ENCODE results near the gene TWIST1.

DNA sequence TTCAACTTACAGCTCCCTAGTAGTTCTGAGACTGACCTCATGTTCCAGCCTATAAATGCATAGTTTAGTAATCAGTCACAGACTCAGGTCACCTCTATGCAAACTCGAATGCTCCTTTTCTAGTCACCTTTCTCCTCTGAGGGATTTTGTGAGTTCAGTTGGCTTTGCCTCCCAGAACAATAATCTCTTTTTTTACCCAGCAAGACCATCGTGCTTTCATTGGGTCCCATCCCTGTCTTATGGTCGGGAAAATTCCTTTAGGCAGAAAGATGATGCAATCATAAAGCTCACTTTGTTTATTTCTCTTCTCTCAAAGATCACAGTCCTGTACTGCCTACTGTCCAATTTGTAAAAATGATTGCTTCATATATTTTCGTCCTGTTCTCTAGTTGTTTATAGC, 38.4 kb downstream of the TWIST1 start:
- no peak for TF ChIP-seq POLR2A (IDR thresholded peaks at IDR 0.05)
- no peak for TF ChIP-seq POLR2AphosphoS5 (IDR thresholded peaks at IDR 0.05)
- no peak for TF ChIP-seq EP300 (IDR thresholded peaks at IDR 0.05)

Data from gastroesophageal sphincter (tissue), 2 donors.